GM12801 (cell line): ENCODE measurements around the gene FYCO1.

ENCODE experiments used
- TF ChIP-seq, protein P1 (sequence below): IDR thresholded peaks from one replicate; pipeline ENCODE4 v1.5.1; 2011; ENCODE audit warnings: control low read depth; ENCODE audit not compliant: insufficient read length; ENCODE audit errors: extremely low read depth

FYCO1 gene

GRCh38 chr3:45969116-45969515 is 26.5 kb downstream of the FYCO1 start:
- TF ChIP-seq, protein P1, sequence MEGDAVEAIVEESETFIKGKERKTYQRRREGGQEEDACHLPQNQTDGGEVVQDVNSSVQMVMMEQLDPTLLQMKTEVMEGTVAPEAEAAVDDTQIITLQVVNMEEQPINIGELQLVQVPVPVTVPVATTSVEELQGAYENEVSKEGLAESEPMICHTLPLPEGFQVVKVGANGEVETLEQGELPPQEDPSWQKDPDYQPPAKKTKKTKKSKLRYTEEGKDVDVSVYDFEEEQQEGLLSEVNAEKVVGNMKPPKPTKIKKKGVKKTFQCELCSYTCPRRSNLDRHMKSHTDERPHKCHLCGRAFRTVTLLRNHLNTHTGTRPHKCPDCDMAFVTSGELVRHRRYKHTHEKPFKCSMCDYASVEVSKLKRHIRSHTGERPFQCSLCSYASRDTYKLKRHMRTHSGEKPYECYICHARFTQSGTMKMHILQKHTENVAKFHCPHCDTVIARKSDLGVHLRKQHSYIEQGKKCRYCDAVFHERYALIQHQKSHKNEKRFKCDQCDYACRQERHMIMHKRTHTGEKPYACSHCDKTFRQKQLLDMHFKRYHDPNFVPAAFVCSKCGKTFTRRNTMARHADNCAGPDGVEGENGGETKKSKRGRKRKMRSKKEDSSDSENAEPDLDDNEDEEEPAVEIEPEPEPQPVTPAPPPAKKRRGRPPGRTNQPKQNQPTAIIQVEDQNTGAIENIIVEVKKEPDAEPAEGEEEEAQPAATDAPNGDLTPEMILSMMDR = no peak

DNA sequence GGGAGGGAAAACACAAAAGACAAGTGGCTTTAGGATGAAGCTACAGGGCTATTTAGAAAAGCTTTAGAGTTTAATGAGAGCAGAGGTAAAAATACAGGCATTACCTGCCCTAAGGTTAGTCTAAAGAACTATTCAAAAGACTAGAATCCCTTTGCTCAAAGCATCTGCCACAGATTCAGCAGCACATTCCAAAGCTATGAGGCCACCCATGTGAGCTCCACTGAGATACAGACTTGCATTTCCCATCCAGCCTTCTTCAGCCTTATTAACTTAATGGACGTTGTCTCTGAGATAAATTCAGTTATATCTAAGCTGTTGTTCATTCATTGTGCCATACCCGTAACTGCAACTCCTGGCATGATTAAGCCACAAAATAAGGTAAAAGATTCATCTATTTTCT is 26.9 kb downstream of the FYCO1 start:
- TF ChIP-seq, protein P1 = no peak

- TF ChIP-seq, protein P1 = no peak
Measured at GRCh38 chr3:45968149-45968548, 27.5 kb downstream of the FYCO1 start.

DNA sequence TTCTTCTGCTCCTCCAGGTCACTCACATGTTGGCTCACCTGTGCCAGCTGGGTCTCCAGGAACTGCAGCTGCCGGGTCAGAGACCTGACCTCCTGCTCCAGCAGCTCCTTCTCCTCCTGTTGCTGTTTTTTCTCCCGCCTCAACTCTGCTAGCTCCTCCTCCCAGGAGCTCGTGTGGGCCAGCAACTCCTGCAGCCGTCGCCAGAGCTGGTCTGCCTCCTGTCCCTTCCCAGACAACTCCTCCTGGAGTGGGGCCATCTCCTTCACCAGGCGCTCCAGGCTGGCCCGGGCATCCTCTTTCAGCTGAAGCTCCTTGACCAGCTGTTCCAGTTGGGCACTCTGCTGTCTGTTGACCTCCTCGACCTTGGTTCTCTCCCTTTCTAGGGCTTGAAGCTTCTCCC is 27.9 kb downstream of the FYCO1 start:
- TF ChIP-seq, protein P1 = no peak

- TF ChIP-seq, protein P1 = no peak
Measured at GRCh38 chr3:45966950-45967640, 28.5 kb downstream of the FYCO1 start.

- TF ChIP-seq, protein P1 = no peak
Measured at GRCh38 chr3:45966371-45966791, 29.2 kb downstream of the FYCO1 start.

DNA sequence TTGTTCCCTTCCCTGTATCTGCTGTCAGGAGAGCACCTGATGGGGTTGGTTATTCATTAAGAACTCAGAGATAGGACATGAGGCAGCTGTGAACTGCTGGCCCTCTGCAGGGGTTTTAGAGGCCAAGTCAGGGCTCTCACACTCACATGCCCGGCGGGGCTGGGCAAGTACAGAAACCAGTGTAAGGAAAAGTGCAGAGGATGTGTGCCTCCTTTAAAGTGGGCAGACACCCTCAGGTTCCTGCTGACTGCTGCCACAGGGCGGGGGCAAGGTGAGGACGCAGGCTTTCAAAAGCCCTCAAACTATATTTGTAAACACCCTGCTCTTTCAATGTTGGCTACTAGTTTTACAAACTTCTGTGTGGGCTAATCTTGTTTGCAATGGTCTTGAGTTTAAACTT is 30.0 kb downstream of the FYCO1 start:
- TF ChIP-seq, protein P1 = no peak
